HCT116 (cell line): Measurements from ENCODE around the gene PIK3IP1. TPM values are rescaled to one million over a fixed set of nuclear protein-coding genes. Genes with fewer than 3 reads are reported as not detected.

ENCODE experiments used
- ATAC-seq: fragments of 200-7000 bp; cut with Tn5 transposase; 2 replicates; pipeline ENCODE4 v1.9.1; 2020; ENCODE audit warnings: mild to moderate bottlenecking, moderate library complexity
- BruUV-seq: library from RNA; stranded (reverse); fragments of 400-500 nt; replicated peaks from 2 replicates; lab custom pipeline; 2021; lab: Mats Ljungman, UMichigan
- CTCF ChIA-PET: fragments of 300-600 bp; sonication (Branson Sonifier 250); formaldehyde crosslinking; loops from one replicate; lab custom pipeline; 2021; ENCODE audit warnings: antibody characterized with exemption; lab: Charles Lee
- POLR2A ChIA-PET: fragments of 300-600, 350-600 bp; sonication (Branson Sonifier 250); formaldehyde crosslinking; loops from one replicate; lab custom pipeline; 2021; ENCODE audit warnings: antibody characterized with exemption; lab: Charles Lee
- RAD21 ChIA-PET, 2 experiments: fragments of 300-600 bp; sonication (Branson Sonifier 250); formaldehyde crosslinking; loops; one replicate each; lab custom pipeline; 2023; ENCODE audit warnings: low total read pairs in 2 of 2; ENCODE audit not compliant: uncharacterized antibody in 2 of 2, unreplicated experiment in 2 of 2, low non-redundant PET in 1 of 2; lab: Charles Lee
- DNase-seq: peaks from one replicate; pipeline ENCODE4 v3.0.0-alpha.2; 2010; ENCODE audit warnings: low read depth, low spot score
- H2AFZ ChIP-seq: fragments of 200-600 bp; shearing (Covaris generic), sonication (generic); 2 replicates; pipeline ENCODE4 v1.6.1; 2017; ENCODE audit warnings: low read depth, mixed run types, mixed read lengths, antibody characterized with exemption, low read length; ENCODE audit not compliant: poor library complexity, severe bottlenecking
- H3K27ac ChIP-seq: 2 replicates; pipeline ENCODE4 v1.5.1; 2012; ENCODE audit warnings: low read depth, low read length
- H3K27me3 ChIP-seq: fragments of 200-600 bp; sonication (generic); 2 replicates; pipeline ENCODE4 v1.6.1; 2016; ENCODE audit warnings: mixed run types, low read length, mixed read lengths; ENCODE audit not compliant: insufficient read depth
- H3K36me3 ChIP-seq, 2 experiments: fragments of 200-500 bp in 1 of 2; fragments of 200-600 bp in 1 of 2; sonication (Bioruptor generic) in 1 of 2; sonication (generic) in 1 of 2; 2 replicates each; pipeline versions ENCODE4 v1.5.1 to v1.6.1; 2014 to 2016; ENCODE audit warnings: low read length in 2 of 2, inconsistent platforms in 1 of 2, mixed read lengths in 1 of 2, mixed run types in 1 of 2; ENCODE audit not compliant: insufficient read depth in 2 of 2, control insufficient read depth in 1 of 2
- H3K4me1 ChIP-seq, 2 experiments: fragments of 200-600 bp in 1 of 2; sonication (generic) in 1 of 2; 2 replicates each; pipeline versions ENCODE4 v1.5.1 to v1.6.1; 2012 to 2017; ENCODE audit warnings: low read length in 2 of 2, inconsistent platforms in 1 of 2, mild to moderate bottlenecking in 1 of 2, mixed read lengths in 1 of 2, mixed run types in 1 of 2, moderate library complexity in 1 of 2; ENCODE audit not compliant: insufficient read depth in 2 of 2, control insufficient read depth in 1 of 2
- H3K4me2 ChIP-seq: fragments of 200-600 bp; sonication (generic); 2 replicates; pipeline ENCODE4 v1.6.1; 2017; ENCODE audit warnings: mixed run types, low read length, mixed read lengths
- H3K4me3 ChIP-seq, 2 experiments: fragments of 200-600 bp in 1 of 2; sonication (generic) in 1 of 2; replicated peaks in 1 of 2; 2 replicates each; pipeline ENCODE4 v1.5.1; 2011 to 2016; ENCODE audit warnings: low read length in 2 of 2, control low read depth in 1 of 2, low read depth in 1 of 2, mild to moderate bottlenecking in 1 of 2, mixed read lengths in 1 of 2, mixed run types in 1 of 2
- H3K79me2 ChIP-seq: fragments of 200-600 bp; sonication (generic); 2 replicates; pipeline ENCODE4 v1.6.1; 2017; ENCODE audit warnings: mild to moderate bottlenecking, mixed run types, low read length, moderate library complexity, mixed read lengths; ENCODE audit not compliant: insufficient read depth
- H3K9ac ChIP-seq: fragments of 200-600 bp; sonication (generic); 2 replicates; pipeline ENCODE4 v1.6.1; 2016; ENCODE audit warnings: low read length, mixed read lengths
- H3K9me2 ChIP-seq: fragments of 200-600 bp; sonication (generic), shearing (Covaris generic); 2 replicates; pipeline ENCODE4 v1.6.1; 2017; ENCODE audit warnings: mixed run types, mild to moderate bottlenecking, moderate library complexity; ENCODE audit not compliant: insufficient read depth
- H3K9me3 ChIP-seq, 2 experiments: fragments of 200-500 bp in 1 of 2; fragments of 200-600 bp in 1 of 2; sonication (Bioruptor generic) in 1 of 2; sonication (generic) in 1 of 2; 2 replicates each; pipeline ENCODE4 v1.6.1; 2014 to 2017; ENCODE audit warnings: low read length in 2 of 2, mixed read lengths in 2 of 2, inconsistent platforms in 1 of 2, low read depth in 1 of 2, mild to moderate bottlenecking in 1 of 2, mixed run types in 1 of 2, moderate library complexity in 1 of 2; ENCODE audit not compliant: control insufficient read depth in 1 of 2, insufficient read depth in 1 of 2
- H4K20me1 ChIP-seq: fragments of 200-600 bp; sonication (generic), shearing (Covaris generic); 2 replicates; pipeline ENCODE4 v1.6.1; 2017; ENCODE audit warnings: mixed run types, mild to moderate bottlenecking, moderate library complexity; ENCODE audit not compliant: insufficient read depth
- CBX3 ChIP-seq: IDR thresholded peaks from 2 replicates; pipeline ENCODE4 v1.6.1; 2012; ENCODE audit warnings: low read depth
- CEBPB ChIP-seq: IDR thresholded peaks from 2 replicates; pipeline ENCODE4 v1.6.1; 2012; ENCODE audit warnings: low read depth
- EGR1 ChIP-seq: IDR thresholded peaks from 2 replicates; pipeline ENCODE4 v1.6.1; 2012; ENCODE audit warnings: low read depth
- EZH2 ChIP-seq: fragments of 200-600 bp; sonication (generic); IDR thresholded peaks from 2 replicates; pipeline ENCODE4 v1.6.1; 2017; ENCODE audit warnings: antibody characterized with exemption, mixed run types
- EZH2phosphoT487 ChIP-seq: fragments of 200-600 bp; IDR thresholded peaks from 2 replicates; pipeline ENCODE4 v1.6.1; 2018; ENCODE audit warnings: antibody characterized with exemption, borderline replicate concordance
- FOSL1 ChIP-seq: IDR thresholded peaks from 2 replicates; pipeline ENCODE4 v1.6.1; 2012; ENCODE audit warnings: low read depth
- JUND ChIP-seq: IDR thresholded peaks from 2 replicates; pipeline ENCODE4 v1.6.1; 2012
- POLR2AphosphoS5 ChIP-seq: IDR thresholded peaks from 2 replicates; pipeline ENCODE4 v1.6.1; 2011; ENCODE audit warnings: mild to moderate bottlenecking, low read depth, low read length, moderate library complexity
- RAD21 ChIP-seq: IDR thresholded peaks from 2 replicates; pipeline ENCODE4 v1.6.1; 2012; ENCODE audit warnings: low read depth, mild to moderate bottlenecking
- SIN3A ChIP-seq: IDR thresholded peaks from 2 replicates; pipeline ENCODE4 v1.6.1; 2012; ENCODE audit warnings: low read depth
- TCF7L2 ChIP-seq: IDR thresholded peaks from 2 replicates; pipeline ENCODE4 v1.7.0; 2011; ENCODE audit warnings: borderline replicate concordance, inconsistent platforms; ENCODE audit not compliant: insufficient read depth, insufficient read length; ENCODE audit errors: extremely low read depth
- ZNF274 ChIP-seq: fragments of 200-500 bp; sonication (Bioruptor generic); IDR thresholded peaks from 2 replicates; pipeline ENCODE4 v1.6.1; 2014; ENCODE audit warnings: mild to moderate bottlenecking, low read depth, low read length, inconsistent platforms
- intact Hi-C: fragments of 100-400 bp; cut with micrococcal nuclease; formaldehyde crosslinking; loops from 2 replicates; pipeline ENCODE4 v1.10.0; 2022
- total RNA-seq: library from RNA; stranded (reverse); gene quantifications from one replicate; pipeline ENCODE4 v1.2.1, GENCODE V29; 2021; ENCODE audit not compliant: unreplicated experiment
- TF ChIP-seq, protein P1 (sequence below): IDR thresholded peaks from 2 replicates; pipeline ENCODE4 v1.6.1; 2012
- TF ChIP-seq, protein P2 (sequence below): IDR thresholded peaks from 2 replicates; pipeline ENCODE4 v1.6.1; 2012
- TF ChIP-seq, protein P3 (sequence below), 3 experiments: fragments of 200-600 bp in 1 of 3; sonication (generic) in 1 of 3; IDR thresholded peaks in 2 of 3; conservative IDR thresholded peaks in 1 of 3; 2 replicates each; pipeline ENCODE4 v1.5.1; 2012 to 2017; ENCODE audit warnings: low read depth in 2 of 3, low read length in 2 of 3, antibody characterized with exemption in 1 of 3, borderline replicate concordance in 1 of 3, control low read depth in 1 of 3, mild to moderate bottlenecking in 1 of 3, mixed read lengths in 1 of 3, mixed run types in 1 of 3, moderate library complexity in 1 of 3; ENCODE audit not compliant: insufficient read depth in 1 of 3

Gene PIK3IP1
- total RNA-seq, 1 experiment from 2014 or later = 1.6 TPM

DNA sequence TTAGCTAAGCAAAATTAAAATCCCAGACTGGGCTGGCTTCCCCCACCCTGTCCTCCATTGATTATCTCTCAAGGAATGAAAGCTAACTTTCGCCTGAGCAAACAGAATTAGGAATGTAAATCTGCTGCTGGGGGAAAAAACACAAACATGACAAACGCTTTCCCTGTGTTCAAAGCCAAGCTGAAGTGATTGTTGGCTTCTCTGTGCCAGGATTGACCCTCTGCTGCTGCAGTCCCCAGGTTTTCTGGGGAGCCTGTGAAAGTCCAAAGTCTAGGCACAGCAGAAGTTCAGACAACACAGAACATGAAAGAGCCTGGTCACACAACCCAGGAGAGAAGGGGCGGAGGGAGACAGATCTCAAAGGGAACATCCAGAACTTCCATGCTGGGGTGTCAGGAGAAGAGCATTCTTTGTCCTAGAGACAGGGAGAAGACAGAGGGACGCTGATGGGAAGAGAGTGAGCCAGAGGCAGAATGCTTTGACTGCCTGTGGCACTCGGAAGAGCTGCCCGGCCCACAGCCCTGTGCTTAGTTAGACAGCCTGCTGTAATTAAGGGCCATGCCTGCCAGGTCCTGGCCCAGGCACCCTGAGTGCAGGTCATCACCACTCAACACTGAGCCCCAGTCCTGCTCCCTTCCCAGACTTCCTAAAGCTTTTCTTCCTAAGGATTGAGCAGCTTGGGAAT is 47.0 kb upstream of the PIK3IP1 start:
- Histone ChIP-seq H3K4me3 (no peak overlapping the region), H4K20me1 (no peaks in the 10 kb centered on the region), H3K27ac (no peak overlapping the region), H2AFZ (no peak overlapping the region), H3K36me3 (peaks cover 17 to 36% of the 10 kb centered on the region in 2 experiments; a peak in 3 of 4 replicates), H3K9me2 (no peaks in the 10 kb centered on the region), H3K27me3 (no peaks in the 10 kb centered on the region), H3K9me3 (no peaks in the 10 kb centered on the region), H3K4me2 (no peak overlapping the region), H3K79me2 (peaks cover 43% of the 10 kb centered on the region), H3K4me1 (peaks cover 21 to 33% of the 10 kb centered on the region in 2 experiments), H3K9ac (no peak overlapping the region)
- BruUV-seq = no TSS peak
- ChIA-PET CTCF (interaction anchor here (1.4 kb wide), 1 partner anchor 26 kb away, joined by 3 read pairs; no protein-coding TSS in a partner anchor), POLR2A (no interaction called here), RAD21 (no interaction called here)
- TF ChIP-seq TCF7L2 (no peak), CEBPB (no peak), CBX3 (no peak), FOSL1 (no peak), JUND (no peak), RAD21 (no peak), EZH2 (no peak), POLR2AphosphoS5 (no peak), EZH2phosphoT487 (no peak), SIN3A (no peak), EGR1 (no peak), ZNF274 (no peak)
- TF ChIP-seq, protein P1, sequence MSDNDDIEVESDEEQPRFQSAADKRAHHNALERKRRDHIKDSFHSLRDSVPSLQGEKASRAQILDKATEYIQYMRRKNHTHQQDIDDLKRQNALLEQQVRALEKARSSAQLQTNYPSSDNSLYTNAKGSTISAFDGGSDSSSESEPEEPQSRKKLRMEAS = no peak
- TF ChIP-seq, protein P2, sequence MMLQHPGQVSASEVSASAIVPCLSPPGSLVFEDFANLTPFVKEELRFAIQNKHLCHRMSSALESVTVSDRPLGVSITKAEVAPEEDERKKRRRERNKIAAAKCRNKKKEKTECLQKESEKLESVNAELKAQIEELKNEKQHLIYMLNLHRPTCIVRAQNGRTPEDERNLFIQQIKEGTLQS = no peak
- TF ChIP-seq, protein P3, sequence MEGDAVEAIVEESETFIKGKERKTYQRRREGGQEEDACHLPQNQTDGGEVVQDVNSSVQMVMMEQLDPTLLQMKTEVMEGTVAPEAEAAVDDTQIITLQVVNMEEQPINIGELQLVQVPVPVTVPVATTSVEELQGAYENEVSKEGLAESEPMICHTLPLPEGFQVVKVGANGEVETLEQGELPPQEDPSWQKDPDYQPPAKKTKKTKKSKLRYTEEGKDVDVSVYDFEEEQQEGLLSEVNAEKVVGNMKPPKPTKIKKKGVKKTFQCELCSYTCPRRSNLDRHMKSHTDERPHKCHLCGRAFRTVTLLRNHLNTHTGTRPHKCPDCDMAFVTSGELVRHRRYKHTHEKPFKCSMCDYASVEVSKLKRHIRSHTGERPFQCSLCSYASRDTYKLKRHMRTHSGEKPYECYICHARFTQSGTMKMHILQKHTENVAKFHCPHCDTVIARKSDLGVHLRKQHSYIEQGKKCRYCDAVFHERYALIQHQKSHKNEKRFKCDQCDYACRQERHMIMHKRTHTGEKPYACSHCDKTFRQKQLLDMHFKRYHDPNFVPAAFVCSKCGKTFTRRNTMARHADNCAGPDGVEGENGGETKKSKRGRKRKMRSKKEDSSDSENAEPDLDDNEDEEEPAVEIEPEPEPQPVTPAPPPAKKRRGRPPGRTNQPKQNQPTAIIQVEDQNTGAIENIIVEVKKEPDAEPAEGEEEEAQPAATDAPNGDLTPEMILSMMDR (IDR thresholded peaks at IDR 0.05 in 2 of 3, conservative IDR thresholded peaks at IDR 0.05 in 1 of 3; ENCODE audit: borderline replicate concordance in 1 of 3, insufficient read depth in 1 of 3, low read depth in 2 of 3, low read length in 2 of 3) = no peak
- DNase-seq (no peak), ATAC-seq (no peak)
- intact Hi-C loops = no loop called here
